ENCODE measurements around the gene KIF26B.

KIF26B gene

DNA sequence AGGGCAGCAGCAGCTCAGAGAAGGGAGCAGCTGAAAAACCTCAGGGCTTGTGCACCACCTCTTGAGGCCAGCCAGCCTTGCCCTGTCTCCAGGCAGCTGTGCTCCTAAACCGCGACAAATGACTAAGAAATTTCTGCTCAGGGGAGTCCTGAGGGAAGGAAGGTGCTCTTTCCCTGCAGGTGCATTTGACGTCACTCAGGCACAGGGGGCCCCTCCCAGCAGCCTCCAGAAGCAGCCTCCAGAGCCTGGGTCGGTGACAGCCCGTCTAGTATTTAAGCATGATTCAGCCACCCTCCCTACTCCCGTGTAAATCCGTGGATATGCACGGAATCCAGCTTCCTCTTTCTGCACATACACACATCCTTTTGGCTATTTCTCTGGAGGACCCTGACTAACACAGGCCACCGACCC is 560.5 kb downstream of the KIF26B start:
- no peak overlapping the region for H2AK5ac ChIP-seq (ENCODE audit: low read length)
- no peak overlapping the region for H3K4ac ChIP-seq (ENCODE audit: low read depth, low read length)
- no peaks in the 10 kb centered on the region for H3K36me3 ChIP-seq (ENCODE audit: control insufficient read depth, insufficient read depth, low read length)
- H2BK15ac ChIP-seq (replicated peaks; ENCODE audit: low read depth): no peak overlapping the region
- no peaks in the 10 kb centered on the region for H3K79me1 ChIP-seq (ENCODE audit: low read length)
- no CpG with 5 or more reads among the region's 9 CpGs for WGBS (ENCODE audit: extremely low coverage, insufficient coverage, low lambda C conversion rate)
- no peak overlapping the region for H3K56ac ChIP-seq (ENCODE audit: low read length)
- H2BK120ac ChIP-seq (ENCODE audit: low read depth, low read length): no peak overlapping the region
- DNase-seq: no peak
- no peak overlapping the region for H3K18ac ChIP-seq (ENCODE audit: low read length)
- H3K4me1 ChIP-seq (ENCODE audit: control insufficient read depth, low read depth, low read length): no peaks in the 10 kb centered on the region
- H3K4me2 ChIP-seq (ENCODE audit: low read length): no peak overlapping the region
- H3K27ac ChIP-seq (ENCODE audit: low read depth, low read length): no peak overlapping the region
- H3K4me3 ChIP-seq (ENCODE audit: low read length): no peak overlapping the region
- no peak overlapping the region for H4K8ac ChIP-seq (ENCODE audit: low read depth, low read length)
- H4K5ac ChIP-seq (ENCODE audit: low read length): no peak overlapping the region
- H2BK5ac ChIP-seq (ENCODE audit: low read length): no peak overlapping the region
- H3K9ac ChIP-seq (ENCODE audit: low read length): no peak overlapping the region
- H3K79me2 ChIP-seq (ENCODE audit: control insufficient read depth, insufficient read depth, low read length): no peaks in the 10 kb centered on the region
- H3K27me3 ChIP-seq (ENCODE audit: insufficient read depth, low read length, poor library complexity): no peaks in the 10 kb centered on the region
- H3K23ac ChIP-seq (ENCODE audit: low read length): no peak overlapping the region

DNA sequence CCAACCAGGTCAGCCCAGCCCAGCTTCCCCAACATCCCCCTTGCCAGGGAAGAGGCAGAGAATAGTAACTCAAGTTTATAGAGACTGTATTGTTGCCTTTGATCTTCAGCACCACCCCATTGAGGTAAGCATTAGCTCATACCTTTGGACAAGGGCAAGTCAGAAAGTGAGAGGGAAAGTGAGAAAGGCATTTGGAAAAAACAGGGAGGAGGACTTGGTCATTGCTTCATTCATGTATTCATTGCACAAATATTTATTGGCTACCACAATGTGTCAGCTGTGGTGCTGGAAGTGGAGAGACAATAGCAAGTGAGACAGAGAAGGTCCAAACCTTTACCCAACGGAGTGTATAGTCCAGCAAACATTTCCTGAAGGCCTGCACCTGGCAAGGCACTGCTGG is 561.2 kb downstream of the KIF26B start:
- WGBS (ENCODE audit: extremely low coverage, insufficient coverage, low lambda C conversion rate): no CpG with 5 or more reads among the region's 1 CpG
- DNase-seq: no peak

DNA sequence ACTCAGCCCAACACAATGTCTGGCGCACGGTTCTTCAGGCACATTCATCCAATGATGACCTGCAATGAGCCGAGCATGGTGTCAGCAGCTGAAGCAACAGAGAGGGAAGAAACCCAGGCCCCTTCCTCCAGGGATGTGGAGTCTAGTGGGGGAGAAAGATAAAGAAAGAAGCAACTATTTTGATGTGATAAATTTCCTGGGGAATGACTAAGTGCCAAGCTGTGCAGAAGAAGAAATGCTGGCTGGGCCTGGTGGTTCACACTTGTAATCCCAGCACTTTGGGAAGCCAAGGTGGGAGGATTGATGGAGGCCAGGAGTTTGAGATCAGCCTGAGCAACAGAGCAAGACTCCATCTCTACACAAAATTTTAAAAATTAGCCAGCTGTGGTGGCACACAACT is 561.8 kb downstream of the KIF26B start:
- H3K18ac ChIP-seq (ENCODE audit: low read length): no peak overlapping the region
- no peak overlapping the region for H4K5ac ChIP-seq (ENCODE audit: low read length)
- H2BK120ac ChIP-seq (ENCODE audit: low read depth, low read length): no peak overlapping the region
- no peak overlapping the region for H3K27ac ChIP-seq (ENCODE audit: low read depth, low read length)
- H3K4me2 ChIP-seq (ENCODE audit: low read length): no peak overlapping the region
- no peaks in the 10 kb centered on the region for H3K36me3 ChIP-seq (ENCODE audit: control insufficient read depth, insufficient read depth, low read length)
- no peak for DNase-seq
- no peak overlapping the region for H3K56ac ChIP-seq (ENCODE audit: low read length)
- H3K9ac ChIP-seq (ENCODE audit: low read length): no peak overlapping the region
- H3K4ac ChIP-seq (ENCODE audit: low read depth, low read length): no peak overlapping the region
- H3K27me3 ChIP-seq (ENCODE audit: insufficient read depth, low read length, poor library complexity): no peaks in the 10 kb centered on the region
- no peak overlapping the region for H2BK15ac ChIP-seq (replicated peaks; ENCODE audit: low read depth)
- H2AK5ac ChIP-seq (ENCODE audit: low read length): no peak overlapping the region
- no peak overlapping the region for H3K4me3 ChIP-seq (ENCODE audit: low read length)
- no peak overlapping the region for H4K8ac ChIP-seq (ENCODE audit: low read depth, low read length)
- WGBS (ENCODE audit: extremely low coverage, insufficient coverage, low lambda C conversion rate): no CpG with 5 or more reads among the region's 3 CpGs
- no peak overlapping the region for H2BK5ac ChIP-seq (ENCODE audit: low read length)
- no peaks in the 10 kb centered on the region for H3K79me1 ChIP-seq (ENCODE audit: low read length)
- no peaks in the 10 kb centered on the region for H3K79me2 ChIP-seq (ENCODE audit: control insufficient read depth, insufficient read depth, low read length)
- no peak overlapping the region for H3K23ac ChIP-seq (ENCODE audit: low read length)
- no peaks in the 10 kb centered on the region for H3K4me1 ChIP-seq (ENCODE audit: control insufficient read depth, low read depth, low read length)

More for the DNA sequence above, 561.2 kb downstream of the KIF26B start:
- Histone ChIP-seq H3K27me3 (ENCODE audit: insufficient read depth, low read length, poor library complexity) (no peaks in the 10 kb centered on the region), H3K36me3 (ENCODE audit: control insufficient read depth, insufficient read depth, low read length) (no peaks in the 10 kb centered on the region), H3K4me2 (ENCODE audit: low read length) (no peak overlapping the region), H3K4ac (ENCODE audit: low read depth, low read length) (no peak overlapping the region), H3K56ac (ENCODE audit: low read length) (no peak overlapping the region), H2AK5ac (ENCODE audit: low read length) (no peak overlapping the region), H4K5ac (ENCODE audit: low read length) (no peak overlapping the region), H4K8ac (ENCODE audit: low read depth, low read length) (no peak overlapping the region), H3K79me1 (ENCODE audit: low read length) (no peaks in the 10 kb centered on the region), H2BK120ac (ENCODE audit: low read depth, low read length) (no peak overlapping the region), H3K4me3 (ENCODE audit: low read length) (no peak overlapping the region), H3K79me2 (ENCODE audit: control insufficient read depth, insufficient read depth, low read length) (no peaks in the 10 kb centered on the region), H3K9ac (ENCODE audit: low read length) (no peak overlapping the region), H2BK5ac (ENCODE audit: low read length) (no peak overlapping the region), H2BK15ac (replicated peaks; ENCODE audit: low read depth) (no peak overlapping the region), H3K27ac (ENCODE audit: low read depth, low read length) (no peak overlapping the region), H3K18ac (ENCODE audit: low read length) (no peak overlapping the region), H3K23ac (ENCODE audit: low read length) (no peak overlapping the region), H3K4me1 (ENCODE audit: control insufficient read depth, low read depth, low read length) (no peaks in the 10 kb centered on the region)

DNA sequence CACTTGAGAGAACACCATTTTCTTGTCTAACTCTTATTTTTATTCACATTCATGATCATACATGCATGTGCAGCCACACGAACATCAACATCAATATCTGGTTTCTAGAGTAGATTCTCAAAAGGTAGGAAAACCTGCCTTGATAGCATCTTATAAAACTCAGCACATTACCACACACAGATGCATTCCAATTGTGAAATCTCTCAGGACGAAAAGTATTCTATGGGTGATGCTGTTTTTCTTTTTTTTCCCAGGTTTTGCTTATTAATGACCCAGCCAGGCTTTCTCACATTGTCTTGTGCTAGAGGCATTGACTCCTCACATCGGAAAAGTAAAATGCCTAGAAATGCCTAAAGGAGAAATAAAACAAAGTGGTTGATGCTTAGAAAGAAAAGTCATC is 562.8 kb downstream of the KIF26B start:
- Histone ChIP-seq H2BK15ac (replicated peaks; ENCODE audit: low read depth) (no peak overlapping the region), H3K18ac (ENCODE audit: low read length) (no peak overlapping the region), H3K36me3 (ENCODE audit: control insufficient read depth, insufficient read depth, low read length) (no peaks in the 10 kb centered on the region), H3K27ac (ENCODE audit: low read depth, low read length) (no peak overlapping the region), H2BK120ac (ENCODE audit: low read depth, low read length) (no peak overlapping the region), H3K79me2 (ENCODE audit: control insufficient read depth, insufficient read depth, low read length) (no peaks in the 10 kb centered on the region), H2BK5ac (ENCODE audit: low read length) (no peak overlapping the region), H3K27me3 (ENCODE audit: insufficient read depth, low read length, poor library complexity) (no peaks in the 10 kb centered on the region), H3K4me3 (ENCODE audit: low read length) (no peak overlapping the region), H2AK5ac (ENCODE audit: low read length) (no peak overlapping the region), H3K4me1 (ENCODE audit: control insufficient read depth, low read depth, low read length) (no peaks in the 10 kb centered on the region), H3K23ac (ENCODE audit: low read length) (no peak overlapping the region), H4K5ac (ENCODE audit: low read length) (no peak overlapping the region), H3K9ac (ENCODE audit: low read length) (no peak overlapping the region), H3K4me2 (ENCODE audit: low read length) (no peak overlapping the region), H3K4ac (ENCODE audit: low read depth, low read length) (no peak overlapping the region), H4K8ac (ENCODE audit: low read depth, low read length) (no peak overlapping the region), H3K79me1 (ENCODE audit: low read length) (no peaks in the 10 kb centered on the region), H3K56ac (ENCODE audit: low read length) (no peak overlapping the region)
- DNase-seq: no peak
- WGBS (ENCODE audit: extremely low coverage, insufficient coverage, low lambda C conversion rate): no CpG with 5 or more reads among the region's 3 CpGs

- no peak overlapping the region for H3K27ac ChIP-seq (ENCODE audit: low read depth, low read length)
- no peak for DNase-seq
- no peak overlapping the region for H2AK5ac ChIP-seq (ENCODE audit: low read length)
- H3K56ac ChIP-seq (ENCODE audit: low read length): no peak overlapping the region
- H2BK15ac ChIP-seq (replicated peaks; ENCODE audit: low read depth): no peak overlapping the region
- H3K4me3 ChIP-seq (ENCODE audit: low read length): no peak overlapping the region
- no peaks in the 10 kb centered on the region for H3K4me1 ChIP-seq (ENCODE audit: control insufficient read depth, low read depth, low read length)
- no peak overlapping the region for H3K18ac ChIP-seq (ENCODE audit: low read length)
- H2BK120ac ChIP-seq (ENCODE audit: low read depth, low read length): no peak overlapping the region
- no CpG with 5 or more reads among the region's 3 CpGs for WGBS (ENCODE audit: extremely low coverage, insufficient coverage, low lambda C conversion rate)
- H4K5ac ChIP-seq (ENCODE audit: low read length): no peak overlapping the region
- H3K4ac ChIP-seq (ENCODE audit: low read depth, low read length): no peak overlapping the region
- H3K79me1 ChIP-seq (ENCODE audit: low read length): no peaks in the 10 kb centered on the region
- H4K8ac ChIP-seq (ENCODE audit: low read depth, low read length): no peak overlapping the region
- H3K79me2 ChIP-seq (ENCODE audit: control insufficient read depth, insufficient read depth, low read length): no peaks in the 10 kb centered on the region
- H3K9ac ChIP-seq (ENCODE audit: low read length): no peak overlapping the region
- H3K36me3 ChIP-seq (ENCODE audit: control insufficient read depth, insufficient read depth, low read length): no peaks in the 10 kb centered on the region
- no peaks in the 10 kb centered on the region for H3K27me3 ChIP-seq (ENCODE audit: insufficient read depth, low read length, poor library complexity)
- no peak overlapping the region for H3K4me2 ChIP-seq (ENCODE audit: low read length)
- no peak overlapping the region for H2BK5ac ChIP-seq (ENCODE audit: low read length)
- no peak overlapping the region for H3K23ac ChIP-seq (ENCODE audit: low read length)
Observed at GRCh38 chr1:245718123-245718522, 563.3 kb downstream of the KIF26B start.

GRCh38 chr1:245718951-245719350 is 564.2 kb downstream of the KIF26B start:
- Histone ChIP-seq H3K56ac (ENCODE audit: low read length) (no peak overlapping the region), H3K4me3 (ENCODE audit: low read length) (no peak overlapping the region), H2BK15ac (replicated peaks; ENCODE audit: low read depth) (no peak overlapping the region), H2BK5ac (ENCODE audit: low read length) (no peak overlapping the region), H3K79me2 (ENCODE audit: control insufficient read depth, insufficient read depth, low read length) (no peaks in the 10 kb centered on the region), H2BK120ac (ENCODE audit: low read depth, low read length) (no peak overlapping the region), H3K27ac (ENCODE audit: low read depth, low read length) (no peak overlapping the region), H3K23ac (ENCODE audit: low read length) (no peak overlapping the region), H2AK5ac (ENCODE audit: low read length) (no peak overlapping the region), H4K5ac (ENCODE audit: low read length) (no peak overlapping the region), H3K18ac (ENCODE audit: low read length) (no peak overlapping the region), H3K4ac (ENCODE audit: low read depth, low read length) (no peak overlapping the region), H3K4me2 (ENCODE audit: low read length) (no peak overlapping the region), H3K4me1 (ENCODE audit: control insufficient read depth, low read depth, low read length) (no peaks in the 10 kb centered on the region), H3K36me3 (ENCODE audit: control insufficient read depth, insufficient read depth, low read length) (no peaks in the 10 kb centered on the region), H3K79me1 (ENCODE audit: low read length) (no peaks in the 10 kb centered on the region), H3K27me3 (ENCODE audit: insufficient read depth, low read length, poor library complexity) (no peaks in the 10 kb centered on the region), H3K9ac (ENCODE audit: low read length) (no peak overlapping the region), H4K8ac (ENCODE audit: low read depth, low read length) (no peak overlapping the region)
- DNase-seq: no peak
- no CpG with 5 or more reads among the region's 4 CpGs for WGBS (ENCODE audit: extremely low coverage, insufficient coverage, low lambda C conversion rate)

All from mesendoderm (in vitro differentiated cells).